K562 (cell line): ENCODE data around the gene OR8B8. TPM values are rescaled to one million over a fixed set of nuclear protein-coding genes. Genes with fewer than 3 reads are reported as not detected.

Experiments
- ATAC-seq: fragments of 200-7000 bp; cut with Tn5 transposase; 3 replicates; pipeline ENCODE4 v1.9.1; 2020; ENCODE audit warnings: moderate library complexity
- BruUV-seq: library from RNA; stranded (reverse); fragments of 400-500 nt; replicated peaks from 2 replicates; lab custom pipeline; 2021; lab: Mats Ljungman, UMichigan
- CTCF ChIA-PET: fragments of 300-600 bp; formaldehyde crosslinking; extraction: SDS; loops from one replicate; lab custom pipeline; 2021; ENCODE audit warnings: low intra/inter-chr PET ratio; lab: Yijun Ruan, JAX
- POLR2A ChIA-PET: fragments of 300-600, 350-650 bp; sonication (Branson Sonifier 250); formaldehyde crosslinking; extraction: SDS; loops from one replicate; lab custom pipeline; 2021; ENCODE audit warnings: antibody characterized with exemption, inconsistent platforms; lab: Yijun Ruan, JAX
- DNase-seq, 4 experiments: peaks; one replicate each; pipeline versions ENCODE4 v3.0.0 to v3.0.0-alpha.2; 2011 to 2018; ENCODE audit warnings: low spot score in 3 of 4, mixed read lengths in 3 of 4; ENCODE audit errors: extremely low read depth in 1 of 4
- FAIRE-seq: peaks from 2 replicates; lab custom pipeline; 2011; peaks lifted over from hg19 to GRCh38; lab: Jason Lieb, UNC
- H2AFZ ChIP-seq: 2 replicates; pipeline ENCODE4 v1.6.0; 2011; ENCODE audit warnings: low read depth, low read length, control low read depth, inconsistent platforms
- H3K27ac ChIP-seq: fragments of 200-600 bp; 3 replicates; pipeline ENCODE4 v1.8.0; 2011; ENCODE audit warnings: low read depth, mild to moderate bottlenecking, control low read depth, inconsistent platforms, low read length, moderate library complexity, mixed read lengths; ENCODE audit errors: extremely low read depth
- H3K27me3 ChIP-seq, 2 experiments: fragments of 300-600 bp in 1 of 2; 2 replicates in 1 of 2; 3 replicates in 1 of 2; pipeline versions ENCODE4 v1.6.0 to v1.8.0; 2011; ENCODE audit warnings: inconsistent platforms in 2 of 2, low read length in 2 of 2, mild to moderate bottlenecking in 1 of 2, mixed read lengths in 1 of 2, moderate library complexity in 1 of 2; ENCODE audit not compliant: control insufficient read depth in 2 of 2, insufficient read depth in 2 of 2
- H3K36me3 ChIP-seq: fragments of 300-600 bp; 3 replicates; pipeline ENCODE4 v1.8.0; 2011; ENCODE audit warnings: mild to moderate bottlenecking, low read length, inconsistent platforms; ENCODE audit not compliant: control insufficient read depth, insufficient read depth
- H3K4me1 ChIP-seq, 2 experiments: fragments of 200-600 bp in 1 of 2; replicated peaks in 1 of 2; 2 replicates in 1 of 2; 3 replicates in 1 of 2; pipeline versions ENCODE4 v1.5.1 to v1.8.0; 2011; ENCODE audit warnings: inconsistent platforms in 2 of 2, low read length in 2 of 2, mild to moderate bottlenecking in 1 of 2, mixed read lengths in 1 of 2, moderate library complexity in 1 of 2; ENCODE audit not compliant: control insufficient read depth in 2 of 2, insufficient read depth in 2 of 2
- H3K4me2 ChIP-seq: 2 replicates; pipeline ENCODE4 v1.6.1; 2011; ENCODE audit warnings: low read length, control low read depth, inconsistent platforms, mixed read lengths; ENCODE audit not compliant: insufficient read depth
- H3K4me3 ChIP-seq: fragments of 200-600 bp; sonication (generic), shearing (Covaris generic); 2 replicates; pipeline ENCODE4 v1.5.1; 2016; ENCODE audit warnings: control low read depth, inconsistent platforms
- H3K79me2 ChIP-seq: fragments of 200-600 bp; 3 replicates; pipeline ENCODE4 v1.8.0; 2011; ENCODE audit warnings: low read length, inconsistent platforms; ENCODE audit not compliant: control insufficient read depth, insufficient read depth
- H3K9ac ChIP-seq, 2 experiments: 2 replicates each; pipeline versions ENCODE4 v1.6.0 to v1.6.1; 2011; ENCODE audit warnings: low read depth in 2 of 2, low read length in 2 of 2, control low read depth in 1 of 2, inconsistent platforms in 1 of 2, mild to moderate bottlenecking in 1 of 2, mixed read lengths in 1 of 2; ENCODE audit not compliant: insufficient read depth in 1 of 2
- H3K9me1 ChIP-seq: one replicate; pipeline ENCODE4 v1.6.0; 2011; ENCODE audit warnings: inconsistent platforms, mild to moderate bottlenecking, low read length, moderate library complexity; ENCODE audit not compliant: control insufficient read depth, insufficient read depth
- H3K9me3 ChIP-seq: replicated peaks from 2 replicates; pipeline ENCODE4 v1.5.1; 2011; ENCODE audit warnings: low read depth, low read length, inconsistent platforms; ENCODE audit not compliant: control insufficient read depth, insufficient read depth
- H4K20me1 ChIP-seq: replicated peaks from 2 replicates; pipeline ENCODE4 v1.6.1; 2011; ENCODE audit warnings: low read length, inconsistent platforms, mixed read lengths; ENCODE audit not compliant: control insufficient read depth, insufficient read depth
- MEIS2 ChIP-seq: fragments of 450-650 bp; IDR thresholded peaks from 2 replicates; pipeline ENCODE4 v1.6.1; 2014; ENCODE audit warnings: mild to moderate bottlenecking; ENCODE audit not compliant: partially characterized antibody
- NCOA2 ChIP-seq, 2 experiments: fragments of 450-650 bp; IDR thresholded peaks; 2 replicates each; pipeline ENCODE4 v1.6.1; 2018; ENCODE audit warnings: mild to moderate bottlenecking in 2 of 2, moderate library complexity in 1 of 2; ENCODE audit not compliant: partially characterized antibody in 2 of 2
- NELFE ChIP-seq: IDR thresholded peaks from 2 replicates; pipeline ENCODE4 v1.6.1; 2011; ENCODE audit warnings: mild to moderate bottlenecking; ENCODE audit not compliant: insufficient read depth, insufficient read length
- SMC3 ChIP-seq: conservative IDR thresholded peaks from 2 replicates; pipeline ENCODE4 v1.6.1; 2011; ENCODE audit warnings: low read depth, low read length, improper control_type of control experiment; ENCODE audit not compliant: insufficient read depth
- ZNF24 ChIP-seq: fragments of 450-650 bp; IDR thresholded peaks from 2 replicates; pipeline ENCODE4 v1.6.1; 2016
- ZZZ3 ChIP-seq: fragments of 450-650 bp; IDR thresholded peaks from 2 replicates; pipeline ENCODE4 v1.6.1; 2016; ENCODE audit warnings: antibody characterized with exemption, mild to moderate bottlenecking, moderate library complexity
- WGBS: fragments of 100-300 bp; shearing (Covaris generic); methylation state at CpG from one replicate; pipeline ENCODE4 v1.1.6; 2016; ENCODE audit warnings: low coverage, mixed read lengths; ENCODE audit not compliant: insufficient coverage; ENCODE audit errors: missing lambda C conversion rate; 5-methylcytosine and 5-hydroxymethylcytosine counted together
- in situ Hi-C: fragments of 300-500 bp; cut with MboI; formaldehyde crosslinking; loops from 4 replicates; pipeline ENCODE4 v1.15.0; 2018; ENCODE audit warnings: inconsistent platforms, mixed read lengths
- intact Hi-C: fragments of 100-400 bp; cut with micrococcal nuclease; formaldehyde crosslinking; loops from 2 replicates; pipeline ENCODE4 v1.14.2; 2022
- polyA plus RNA-seq, 8 experiments: library from polyadenylated mRNA; depleted of rRNA in 4 of 8; stranded (reverse) in 5 of 8; unstranded in 3 of 8; fragments of >200 nt; fragmentation: Nextera tagmentation in 2 of 8; fragmentation: Illumina TruSeq in 1 of 8; extraction: Ambion mirVana in 2 of 8; extraction: Trizol in 1 of 8; gene quantifications; 2 replicates each; pipeline versions ENCODE4 v1.2.1 to v1.2.3, GENCODE V29; 2011 to 2014; ENCODE audit warnings: inconsistent platforms in 1 of 8, missing spikeins in 1 of 8
- total RNA-seq, 7 experiments: library from RNA; depleted of rRNA in 6 of 7; stranded (reverse); fragments of >200 nt in 6 of 7; fragmentation: Illumina TruSeq in 2 of 7; extraction: Trizol in 2 of 7; gene quantifications; 2 replicates each; pipeline versions ENCODE4 v1.2.1 to v1.2.3, GENCODE V29; 2011 to 2021; ENCODE audit warnings: low replicate concordance in 1 of 7
- TF ChIP-seq, protein P1 (sequence below): fragments of 200-400 bp; formaldehyde crosslinking; IDR thresholded peaks from 2 replicates; pipeline ENCODE4 v1.6.1; 2017; ENCODE audit warnings: mild to moderate bottlenecking, low read depth, low read length, moderate library complexity

OR8B8 gene
- total and polyA plus RNA-seq, 9 of the 15 experiments (the other 6 are each of a cell fraction or from before 2014, with no cell fraction given): 0.18 TPM; not detected in 8

DNA sequence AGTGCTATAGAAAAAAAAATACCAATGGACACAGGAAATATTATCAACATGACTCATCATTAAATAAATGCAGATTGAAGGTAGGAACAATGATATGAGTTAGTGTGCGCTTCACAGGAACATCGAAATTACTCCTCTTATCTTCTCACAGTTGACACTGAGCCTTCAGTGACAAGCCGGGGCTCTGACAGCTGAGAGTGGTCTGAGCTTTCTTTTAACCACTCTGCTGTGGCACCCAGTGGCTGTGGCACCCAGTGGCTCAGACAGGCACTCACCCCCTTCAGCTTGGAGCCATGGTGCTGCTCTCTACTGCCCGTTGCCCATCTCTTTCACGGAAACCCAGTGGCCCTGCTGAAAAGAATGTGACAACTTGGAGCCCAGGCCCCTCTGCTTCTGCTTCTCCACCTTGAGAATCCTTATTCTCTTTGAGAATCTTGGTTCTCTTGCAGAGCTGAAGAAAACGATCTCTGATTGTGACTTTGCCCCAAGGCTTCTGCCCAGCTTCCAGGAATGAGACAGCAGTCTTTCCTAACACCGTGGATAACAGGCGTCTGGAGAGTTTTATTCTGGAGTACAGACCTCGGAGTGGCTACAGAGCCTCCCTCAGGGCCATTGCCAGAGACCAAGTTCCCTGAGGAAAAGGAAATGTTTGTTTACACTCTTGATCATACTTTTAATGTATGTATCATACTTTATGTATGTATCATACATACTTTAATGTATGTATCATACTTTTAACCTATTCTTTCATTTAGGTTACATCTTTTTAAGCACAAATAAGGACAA is 37.1 kb upstream of the OR8B8 start (continued):
- TF ChIP-seq MEIS2: peak; percentile 54

DNA sequence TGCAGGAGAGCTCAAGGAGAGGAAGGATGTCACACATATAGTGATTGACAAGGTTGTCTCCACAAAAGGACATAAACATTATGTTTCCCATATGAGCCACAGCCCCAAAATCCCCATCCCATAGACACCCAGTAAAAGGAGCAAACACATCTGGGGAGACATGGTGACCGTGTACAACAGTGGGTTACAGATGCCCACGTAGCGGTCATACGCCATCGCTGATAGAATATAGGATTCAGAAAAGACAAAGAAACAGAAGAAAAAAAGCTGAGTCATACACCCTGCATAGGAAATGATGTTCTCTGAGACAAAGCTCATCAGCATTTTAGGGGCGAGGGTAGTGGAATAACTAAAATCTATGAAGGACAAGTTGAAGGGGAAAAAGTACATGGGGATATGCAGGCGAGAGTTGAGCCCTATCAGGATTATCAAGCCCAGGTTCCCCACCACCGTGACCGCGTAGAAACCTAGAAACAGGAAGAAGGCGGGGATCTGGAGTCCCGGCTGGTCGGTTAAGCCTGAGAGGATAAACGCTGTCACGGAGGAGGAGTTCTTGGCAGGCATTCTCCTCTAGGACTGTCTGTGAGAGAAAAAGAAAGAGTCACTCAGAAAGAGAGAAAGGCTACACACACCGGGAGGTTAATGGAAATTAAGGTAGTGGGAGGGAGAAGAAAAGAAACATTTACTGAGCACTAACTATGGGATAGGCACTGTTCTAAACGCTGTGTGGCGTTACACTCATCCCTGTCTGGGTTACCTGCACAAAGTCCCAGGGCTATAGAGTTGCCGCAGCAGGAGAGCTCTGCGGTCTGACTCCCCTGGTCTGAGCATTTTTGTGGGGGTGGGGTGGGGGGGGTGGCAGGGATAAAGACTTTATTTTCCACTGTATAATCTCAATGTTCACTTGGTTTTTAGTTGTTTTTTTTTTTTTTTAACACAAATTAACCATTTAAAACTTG is 36.1 kb upstream of the OR8B8 start:
- H3K9ac ChIP-seq: peak overlapping the region; percentile 43 to 64; a peak in 3 of 4 replicates
- H3K79me2 ChIP-seq: no peaks in the 10 kb centered on the region
- BruUV-seq: no TSS peak
- H3K36me3 ChIP-seq: no peaks in the 10 kb centered on the region
- CTCF ChIA-PET: no interaction called here
- in situ Hi-C loops (no loop called here), intact Hi-C loops (loop anchor here (5.0 kb wide), 1 partner anchor 414 kb away; no protein-coding TSS in a partner anchor)
- DNase-seq: peak; percentile 28 to 81 (median 58)
- H4K20me1 ChIP-seq: no peaks in the 10 kb centered on the region
- peaks cover 5 to 17% of the 10 kb centered on the region in 2 experiments for H3K4me1 ChIP-seq
- no peaks in the 10 kb centered on the region for H3K9me1 ChIP-seq
- H2AFZ ChIP-seq: peak overlapping the region; percentile 82
- no peaks in the 10 kb centered on the region for H3K27me3 ChIP-seq
- peak overlapping the region; percentile 34 for H3K4me3 ChIP-seq
- FAIRE-seq: peak; percentile 90
- WGBS: 3% methylated on average over 20 of the region's 20 CpGs
- POLR2A ChIA-PET: interaction anchor here (0.6 to 1.7 kb wide), 4 partner anchors 10 to 1628 kb away, joined by 3 to 6 read pairs (median 4); no protein-coding TSS in a partner anchor
- peak; percentile 98 for ATAC-seq
- peak overlapping the region; percentile 88 for H3K4me2 ChIP-seq
- no peaks in the 10 kb centered on the region for H3K9me3 ChIP-seq
- H3K27ac ChIP-seq: peak overlapping the region; percentile 79
- TF ChIP-seq NELFE (no peak), SMC3 (no peak), NCOA2 (IDR thresholded peaks at IDR 0.05; ENCODE audit: partially characterized antibody in 2 of 2) (no peak), ZZZ3 (no peak), ZNF24 (no peak)
- TF ChIP-seq, protein P1, sequence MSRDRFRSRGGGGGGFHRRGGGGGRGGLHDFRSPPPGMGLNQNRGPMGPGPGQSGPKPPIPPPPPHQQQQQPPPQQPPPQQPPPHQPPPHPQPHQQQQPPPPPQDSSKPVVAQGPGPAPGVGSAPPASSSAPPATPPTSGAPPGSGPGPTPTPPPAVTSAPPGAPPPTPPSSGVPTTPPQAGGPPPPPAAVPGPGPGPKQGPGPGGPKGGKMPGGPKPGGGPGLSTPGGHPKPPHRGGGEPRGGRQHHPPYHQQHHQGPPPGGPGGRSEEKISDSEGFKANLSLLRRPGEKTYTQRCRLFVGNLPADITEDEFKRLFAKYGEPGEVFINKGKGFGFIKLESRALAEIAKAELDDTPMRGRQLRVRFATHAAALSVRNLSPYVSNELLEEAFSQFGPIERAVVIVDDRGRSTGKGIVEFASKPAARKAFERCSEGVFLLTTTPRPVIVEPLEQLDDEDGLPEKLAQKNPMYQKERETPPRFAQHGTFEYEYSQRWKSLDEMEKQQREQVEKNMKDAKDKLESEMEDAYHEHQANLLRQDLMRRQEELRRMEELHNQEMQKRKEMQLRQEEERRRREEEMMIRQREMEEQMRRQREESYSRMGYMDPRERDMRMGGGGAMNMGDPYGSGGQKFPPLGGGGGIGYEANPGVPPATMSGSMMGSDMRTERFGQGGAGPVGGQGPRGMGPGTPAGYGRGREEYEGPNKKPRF: no peak
